HL-60 (cell line): ENCODE measurements around the gene LATS1.

Experiments used
- POLR2AphosphoS5 ChIP-seq: IDR thresholded peaks from 2 replicates; pipeline ENCODE4 v1.6.1; 2012; ENCODE audit warnings: low read depth
- SPI1 ChIP-seq: IDR thresholded peaks from 2 replicates; pipeline ENCODE4 v1.6.1; 2012; ENCODE audit warnings: low read depth, mild to moderate bottlenecking, borderline replicate concordance
- TF ChIP-seq, protein P1 (sequence below): IDR thresholded peaks from one replicate; pipeline ENCODE4 v1.5.1; 2011; ENCODE audit warnings: low read length, control low read depth, inconsistent platforms; ENCODE audit not compliant: insufficient read depth
- TF ChIP-seq, protein P2 (sequence below): IDR thresholded peaks from 2 replicates; pipeline ENCODE4 v1.6.1; 2012; ENCODE audit warnings: low read depth; ENCODE audit not compliant: insufficient replicate concordance

DNA sequence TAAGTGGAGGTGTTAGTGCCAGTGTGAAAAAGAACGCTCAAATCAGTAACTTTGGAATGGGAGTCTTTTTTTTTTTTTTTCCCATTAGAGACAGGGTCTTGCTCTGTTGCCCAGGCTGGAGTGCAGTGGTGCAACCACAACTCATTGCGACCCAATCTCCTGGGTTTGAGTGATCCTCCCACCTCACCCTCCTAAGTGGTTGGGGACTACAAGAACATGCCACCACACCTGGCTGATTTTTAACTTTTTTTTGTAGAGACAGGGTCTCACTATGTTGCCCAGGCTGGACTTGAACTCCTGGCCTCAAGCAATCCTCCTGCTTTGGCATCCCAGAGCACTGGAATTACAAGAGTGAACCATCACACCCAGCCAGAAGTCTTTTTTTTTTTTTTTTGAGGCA is 19.7 kb downstream of the LATS1 start:
- TF ChIP-seq, protein P1, sequence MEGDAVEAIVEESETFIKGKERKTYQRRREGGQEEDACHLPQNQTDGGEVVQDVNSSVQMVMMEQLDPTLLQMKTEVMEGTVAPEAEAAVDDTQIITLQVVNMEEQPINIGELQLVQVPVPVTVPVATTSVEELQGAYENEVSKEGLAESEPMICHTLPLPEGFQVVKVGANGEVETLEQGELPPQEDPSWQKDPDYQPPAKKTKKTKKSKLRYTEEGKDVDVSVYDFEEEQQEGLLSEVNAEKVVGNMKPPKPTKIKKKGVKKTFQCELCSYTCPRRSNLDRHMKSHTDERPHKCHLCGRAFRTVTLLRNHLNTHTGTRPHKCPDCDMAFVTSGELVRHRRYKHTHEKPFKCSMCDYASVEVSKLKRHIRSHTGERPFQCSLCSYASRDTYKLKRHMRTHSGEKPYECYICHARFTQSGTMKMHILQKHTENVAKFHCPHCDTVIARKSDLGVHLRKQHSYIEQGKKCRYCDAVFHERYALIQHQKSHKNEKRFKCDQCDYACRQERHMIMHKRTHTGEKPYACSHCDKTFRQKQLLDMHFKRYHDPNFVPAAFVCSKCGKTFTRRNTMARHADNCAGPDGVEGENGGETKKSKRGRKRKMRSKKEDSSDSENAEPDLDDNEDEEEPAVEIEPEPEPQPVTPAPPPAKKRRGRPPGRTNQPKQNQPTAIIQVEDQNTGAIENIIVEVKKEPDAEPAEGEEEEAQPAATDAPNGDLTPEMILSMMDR, result no peak
- TF ChIP-seq, protein P2, sequence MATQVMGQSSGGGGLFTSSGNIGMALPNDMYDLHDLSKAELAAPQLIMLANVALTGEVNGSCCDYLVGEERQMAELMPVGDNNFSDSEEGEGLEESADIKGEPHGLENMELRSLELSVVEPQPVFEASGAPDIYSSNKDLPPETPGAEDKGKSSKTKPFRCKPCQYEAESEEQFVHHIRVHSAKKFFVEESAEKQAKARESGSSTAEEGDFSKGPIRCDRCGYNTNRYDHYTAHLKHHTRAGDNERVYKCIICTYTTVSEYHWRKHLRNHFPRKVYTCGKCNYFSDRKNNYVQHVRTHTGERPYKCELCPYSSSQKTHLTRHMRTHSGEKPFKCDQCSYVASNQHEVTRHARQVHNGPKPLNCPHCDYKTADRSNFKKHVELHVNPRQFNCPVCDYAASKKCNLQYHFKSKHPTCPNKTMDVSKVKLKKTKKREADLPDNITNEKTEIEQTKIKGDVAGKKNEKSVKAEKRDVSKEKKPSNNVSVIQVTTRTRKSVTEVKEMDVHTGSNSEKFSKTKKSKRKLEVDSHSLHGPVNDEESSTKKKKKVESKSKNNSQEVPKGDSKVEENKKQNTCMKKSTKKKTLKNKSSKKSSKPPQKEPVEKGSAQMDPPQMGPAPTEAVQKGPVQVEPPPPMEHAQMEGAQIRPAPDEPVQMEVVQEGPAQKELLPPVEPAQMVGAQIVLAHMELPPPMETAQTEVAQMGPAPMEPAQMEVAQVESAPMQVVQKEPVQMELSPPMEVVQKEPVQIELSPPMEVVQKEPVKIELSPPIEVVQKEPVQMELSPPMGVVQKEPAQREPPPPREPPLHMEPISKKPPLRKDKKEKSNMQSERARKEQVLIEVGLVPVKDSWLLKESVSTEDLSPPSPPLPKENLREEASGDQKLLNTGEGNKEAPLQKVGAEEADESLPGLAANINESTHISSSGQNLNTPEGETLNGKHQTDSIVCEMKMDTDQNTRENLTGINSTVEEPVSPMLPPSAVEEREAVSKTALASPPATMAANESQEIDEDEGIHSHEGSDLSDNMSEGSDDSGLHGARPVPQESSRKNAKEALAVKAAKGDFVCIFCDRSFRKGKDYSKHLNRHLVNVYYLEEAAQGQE, result no peak
- no peak for TF ChIP-seq POLR2AphosphoS5
- no peak for TF ChIP-seq SPI1
